AG09309 (cell line): ENCODE measurements around the gene PRKG1.

Experiments
- DNase-seq: peaks from one replicate; pipeline ENCODE4 v3.0.0-alpha.2; 2010; ENCODE audit warnings: low read depth
- H3K4me3 ChIP-seq: 2 replicates; pipeline ENCODE4 v1.5.1; 2011; ENCODE audit warnings: mild to moderate bottlenecking, low read depth, low read length, moderate library complexity; ENCODE audit not compliant: control insufficient read depth
- TF ChIP-seq, protein P1 (sequence below): IDR thresholded peaks from 2 replicates; pipeline ENCODE4 v1.5.1; 2011; ENCODE audit warnings: mild to moderate bottlenecking, low read depth, low read length, inconsistent platforms; ENCODE audit not compliant: insufficient read depth, control insufficient read depth; ENCODE audit errors: missing control alignments

PRKG1 gene

DNA sequence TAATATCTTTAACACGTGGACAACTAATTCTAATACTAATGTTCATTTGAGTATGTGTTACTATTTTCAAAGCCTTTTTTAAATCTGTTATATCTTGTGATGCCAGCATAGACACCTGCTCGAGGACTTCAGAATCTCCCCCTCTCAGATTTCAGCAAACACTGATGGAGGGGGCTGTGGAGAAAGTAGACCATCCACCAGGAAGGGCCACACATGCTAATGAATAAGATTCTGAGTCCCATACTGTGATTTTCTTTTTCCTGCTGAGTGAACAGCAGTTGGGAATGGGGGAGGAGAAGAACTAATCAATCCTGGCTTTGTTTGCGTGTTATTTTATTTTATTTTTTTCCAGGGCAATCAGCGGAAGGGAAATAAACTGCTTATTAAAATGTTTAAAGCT lies 783.0 kb downstream of the PRKG1 start:
- no peak overlapping the region for H3K4me3 ChIP-seq
- TF ChIP-seq, protein P1, sequence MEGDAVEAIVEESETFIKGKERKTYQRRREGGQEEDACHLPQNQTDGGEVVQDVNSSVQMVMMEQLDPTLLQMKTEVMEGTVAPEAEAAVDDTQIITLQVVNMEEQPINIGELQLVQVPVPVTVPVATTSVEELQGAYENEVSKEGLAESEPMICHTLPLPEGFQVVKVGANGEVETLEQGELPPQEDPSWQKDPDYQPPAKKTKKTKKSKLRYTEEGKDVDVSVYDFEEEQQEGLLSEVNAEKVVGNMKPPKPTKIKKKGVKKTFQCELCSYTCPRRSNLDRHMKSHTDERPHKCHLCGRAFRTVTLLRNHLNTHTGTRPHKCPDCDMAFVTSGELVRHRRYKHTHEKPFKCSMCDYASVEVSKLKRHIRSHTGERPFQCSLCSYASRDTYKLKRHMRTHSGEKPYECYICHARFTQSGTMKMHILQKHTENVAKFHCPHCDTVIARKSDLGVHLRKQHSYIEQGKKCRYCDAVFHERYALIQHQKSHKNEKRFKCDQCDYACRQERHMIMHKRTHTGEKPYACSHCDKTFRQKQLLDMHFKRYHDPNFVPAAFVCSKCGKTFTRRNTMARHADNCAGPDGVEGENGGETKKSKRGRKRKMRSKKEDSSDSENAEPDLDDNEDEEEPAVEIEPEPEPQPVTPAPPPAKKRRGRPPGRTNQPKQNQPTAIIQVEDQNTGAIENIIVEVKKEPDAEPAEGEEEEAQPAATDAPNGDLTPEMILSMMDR, result no peak
- no peak for DNase-seq

DNA sequence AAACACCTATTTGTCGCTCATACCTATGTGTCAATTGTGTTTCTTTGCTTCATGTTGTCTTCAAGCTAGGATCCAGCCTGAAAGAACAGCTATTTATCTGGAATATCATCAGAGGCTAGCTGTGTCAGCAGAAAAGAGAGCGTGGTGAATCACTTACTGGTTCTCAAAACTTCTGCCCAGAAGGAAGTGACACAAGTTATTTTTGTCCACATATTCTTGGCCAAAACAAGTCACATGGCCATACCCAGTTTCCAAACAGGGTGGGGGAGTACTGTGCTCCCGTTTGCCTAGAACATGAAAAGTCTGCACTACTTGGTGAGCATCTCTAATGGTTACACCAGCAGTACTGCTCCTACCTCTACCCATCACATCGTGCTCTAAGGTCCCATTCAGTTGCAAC lies 786.0 kb downstream of the PRKG1 start:
- H3K4me3 ChIP-seq, result no peak overlapping the region
- DNase-seq, result peak; percentile 10

DNA sequence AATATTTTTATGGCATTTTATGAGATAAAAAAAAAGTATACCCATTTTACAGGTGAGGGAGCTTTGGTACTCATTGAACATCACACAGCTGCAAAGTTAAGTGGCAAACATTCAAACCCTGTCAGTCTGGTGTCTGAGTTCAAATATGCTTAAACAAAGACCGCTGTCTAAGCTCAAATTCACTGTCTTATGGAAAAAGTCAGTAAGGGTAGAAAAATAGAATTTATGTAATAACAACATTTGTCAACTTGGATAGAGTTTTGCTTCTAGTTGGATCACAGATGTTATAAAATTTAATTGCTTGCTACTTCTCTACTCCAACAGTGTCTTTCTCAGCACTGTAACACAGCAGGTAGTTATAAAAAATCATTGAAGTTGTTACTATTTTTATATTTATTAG lies 786.8 kb downstream of the PRKG1 start:
- no peak overlapping the region for H3K4me3 ChIP-seq
- TF ChIP-seq, protein P1, result no peak
- DNase-seq, result no peak

More for the DNA sequence above, 786.0 kb downstream of the PRKG1 start:
- TF ChIP-seq, protein P1, result no peak

DNA sequence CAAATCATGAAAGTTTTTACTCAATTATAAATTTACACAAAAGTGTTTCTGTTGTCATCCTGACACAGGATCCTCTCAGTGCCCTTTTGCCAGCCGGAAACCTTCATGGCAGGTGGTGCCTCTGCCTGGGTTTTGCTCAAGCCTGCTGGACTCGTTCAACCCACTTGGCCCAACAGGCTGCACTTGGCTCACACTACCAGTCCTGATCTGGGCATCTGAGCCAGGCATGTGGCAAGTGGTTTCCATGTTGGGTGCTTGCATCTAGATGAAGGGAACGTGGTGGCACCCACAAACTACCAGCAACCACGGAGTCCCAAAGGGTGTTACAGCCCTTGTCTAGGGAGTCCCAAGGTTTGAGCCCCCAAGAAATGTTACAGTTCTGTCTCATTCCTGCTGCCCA lies 787.4 kb downstream of the PRKG1 start:
- no peak overlapping the region for H3K4me3 ChIP-seq
- no peak for DNase-seq
- TF ChIP-seq, protein P1, result no peak

DNA sequence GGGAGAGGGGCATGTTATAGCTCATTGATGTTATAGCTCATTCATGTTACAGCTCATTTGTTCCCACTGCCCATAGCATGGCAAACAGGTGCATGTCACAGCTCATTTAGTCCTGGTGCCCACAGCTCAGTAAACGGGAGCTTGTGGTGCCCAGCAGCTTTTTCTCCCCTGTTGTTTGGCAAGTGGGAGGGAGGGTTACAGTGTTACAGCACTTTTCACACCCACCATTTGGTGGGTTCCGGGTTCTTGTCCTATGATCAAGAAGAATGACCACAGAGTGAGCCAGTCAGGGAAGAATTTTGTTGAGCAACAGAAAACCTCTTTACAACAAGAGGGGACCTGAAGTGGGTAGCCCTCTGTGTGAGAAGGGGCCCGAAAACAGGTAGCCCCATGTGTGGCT lies 787.9 kb downstream of the PRKG1 start:
- no peak overlapping the region for H3K4me3 ChIP-seq
- DNase-seq, result no peak
- TF ChIP-seq, protein P1, result no peak

DNA sequence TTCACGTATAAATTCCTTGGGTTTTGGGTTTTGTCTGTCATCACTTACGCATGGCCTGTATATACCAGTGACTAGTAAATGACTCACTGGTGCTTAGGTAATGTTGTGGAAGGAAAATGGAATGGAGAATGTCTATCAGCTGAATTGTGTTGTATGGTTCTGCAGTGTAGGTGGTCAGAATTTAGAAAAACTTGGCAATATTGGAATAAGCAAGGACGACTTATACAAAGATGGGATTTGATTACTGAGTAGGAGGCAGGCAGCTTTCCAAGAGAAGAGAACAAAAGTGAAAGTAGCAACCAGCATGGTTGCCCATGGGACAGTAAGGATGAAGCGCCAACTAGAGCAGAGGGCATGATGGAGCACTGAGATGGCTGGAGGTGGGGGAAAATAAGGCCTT lies 793.7 kb downstream of the PRKG1 start:
- H3K4me3 ChIP-seq, result no peak overlapping the region
- TF ChIP-seq, protein P1, result no peak
- peak; percentile 67 for DNase-seq

DNA sequence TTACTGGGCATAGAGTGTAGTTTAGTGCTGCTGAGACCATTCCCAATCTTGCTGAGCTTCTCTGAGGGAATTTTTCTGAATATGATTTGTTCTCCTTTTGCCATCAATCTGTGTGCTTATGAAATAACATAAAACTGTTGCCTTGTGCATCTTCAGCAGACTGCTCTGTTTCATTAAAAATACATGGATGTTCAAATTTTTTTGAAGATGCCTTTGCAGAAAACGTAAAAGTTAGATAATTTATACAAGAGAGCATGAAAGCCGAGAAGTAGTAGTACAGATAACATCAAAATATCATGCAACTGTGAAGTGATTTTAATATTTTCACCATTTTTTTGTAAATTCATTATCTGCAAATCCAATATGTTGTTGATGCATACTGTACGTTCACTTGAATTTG lies 799.8 kb downstream of the PRKG1 start:
- TF ChIP-seq, protein P1, result no peak
- no peak overlapping the region for H3K4me3 ChIP-seq
- DNase-seq, result no peak
